Osteoblast (primary cell): Measurements from ENCODE around the gene CHD6. TPM values are rescaled to one million over a fixed set of nuclear protein-coding genes. Genes with fewer than 3 reads are reported as not detected.

Experiments
- DNase-seq: peaks from one replicate; pipeline ENCODE4 v3.0.0; 2011; ENCODE audit warnings: low spot score, mixed read lengths; ENCODE audit not compliant: insufficient read length; ENCODE audit errors: missing footprints
- H2AFZ ChIP-seq: 2 replicates; pipeline ENCODE4 v1.6.0; 2011; ENCODE audit warnings: mild to moderate bottlenecking, low read length
- H3K27ac ChIP-seq: 2 replicates; pipeline ENCODE4 v1.5.1; 2011; ENCODE audit warnings: mild to moderate bottlenecking, low read depth, low read length, moderate library complexity
- H3K27me3 ChIP-seq: 2 replicates; pipeline ENCODE4 v1.6.0; 2012; ENCODE audit warnings: mild to moderate bottlenecking, control low read depth, inconsistent platforms, low read length, moderate library complexity; ENCODE audit not compliant: insufficient read depth
- H3K36me3 ChIP-seq: 2 replicates; pipeline ENCODE4 v1.5.1; 2011; ENCODE audit warnings: mild to moderate bottlenecking, low read length, control low read depth, moderate library complexity; ENCODE audit not compliant: insufficient read depth
- H3K4me1 ChIP-seq: 2 replicates; pipeline ENCODE4 v1.5.1; 2011; ENCODE audit warnings: mild to moderate bottlenecking, low read length, control low read depth, moderate library complexity; ENCODE audit not compliant: insufficient read depth
- H3K4me2 ChIP-seq: 2 replicates; pipeline ENCODE4 v1.6.0; 2011; ENCODE audit warnings: mild to moderate bottlenecking, low read length; ENCODE audit not compliant: insufficient read depth
- H3K4me3 ChIP-seq: fragments of 200-600 bp; sonication (generic); 3 replicates; pipeline ENCODE4 v1.5.1; 2012; ENCODE audit warnings: mild to moderate bottlenecking, low read length, inconsistent platforms; ENCODE audit not compliant: insufficient read depth
- H3K79me2 ChIP-seq: 2 replicates; pipeline ENCODE4 v1.6.0; 2012; ENCODE audit warnings: mild to moderate bottlenecking, low read length, control low read depth, inconsistent platforms; ENCODE audit not compliant: insufficient read depth
- H3K9me3 ChIP-seq: 2 replicates; pipeline ENCODE4 v1.5.1; 2011; ENCODE audit warnings: low read depth, low read length, control low read depth
- H4K20me1 ChIP-seq: 2 replicates; pipeline ENCODE4 v1.6.0; 2012; ENCODE audit warnings: mild to moderate bottlenecking, low read length, control low read depth; ENCODE audit not compliant: insufficient read depth
- CTCF ChIP-seq: IDR thresholded peaks from 2 replicates; pipeline ENCODE4 v1.5.1; 2011; ENCODE audit warnings: mild to moderate bottlenecking, low read depth, low read length, moderate library complexity; ENCODE audit errors: extremely low read depth
- total RNA-seq: library from RNA; depleted of rRNA; stranded (reverse); fragments of >200 nt; gene quantifications from 2 replicates; pipeline ENCODE4 v1.2.3, GENCODE V29; 2012

CHD6 gene
- total RNA-seq, 1 donor, result 32.2 TPM

GRCh38 chr20:41403604-41404003 lies 214.6 kb downstream of the CHD6 start:
- Histone ChIP-seq H3K36me3 (peaks cover 20% of the 10 kb centered on the region), H3K4me1 (no peaks in the 10 kb centered on the region), H2AFZ (no peak overlapping the region), H3K27ac (no peak overlapping the region), H3K4me3 (no peak overlapping the region), H3K79me2 (no peaks in the 10 kb centered on the region), H3K9me3 (no peaks in the 10 kb centered on the region), H3K27me3 (no peaks in the 10 kb centered on the region), H4K20me1 (no peaks in the 10 kb centered on the region), H3K4me2 (no peak overlapping the region)
- no peak for DNase-seq
- TF ChIP-seq CTCF, result no peak

DNA sequence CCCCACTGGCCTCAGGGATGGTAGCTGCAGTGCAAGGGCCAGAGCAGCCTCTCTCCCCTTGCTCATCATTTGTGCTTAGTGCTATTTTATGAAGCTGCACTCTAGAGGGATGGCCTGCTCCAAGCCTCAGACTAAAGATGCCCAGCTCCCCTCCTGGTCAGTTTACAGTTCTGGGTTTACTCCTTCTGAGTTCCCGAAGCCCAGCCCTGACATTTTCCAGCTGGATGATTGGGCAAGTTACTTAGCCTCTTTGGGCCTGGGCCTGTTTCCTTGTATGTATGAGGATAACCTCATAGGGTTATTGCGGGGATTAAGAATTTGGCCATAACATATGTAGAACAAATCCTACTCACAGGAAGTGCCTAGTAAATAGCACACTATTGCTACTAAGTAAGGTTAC lies 219.8 kb downstream of the CHD6 start:
- no peaks in the 10 kb centered on the region for H3K27me3 ChIP-seq
- no peak for DNase-seq
- no peak overlapping the region for H3K4me2 ChIP-seq
- no peaks in the 10 kb centered on the region for H4K20me1 ChIP-seq
- H3K79me2 ChIP-seq, result no peaks in the 10 kb centered on the region
- H3K9me3 ChIP-seq, result no peaks in the 10 kb centered on the region
- peaks cover 1% of the 10 kb centered on the region for H3K36me3 ChIP-seq
- no peak overlapping the region for H3K4me3 ChIP-seq
- no peaks in the 10 kb centered on the region for H3K4me1 ChIP-seq
- no peak overlapping the region for H2AFZ ChIP-seq
- no peak for TF ChIP-seq CTCF
- H3K27ac ChIP-seq, result no peak overlapping the region

GRCh38 chr20:41395667-41396664 lies 222.2 kb downstream of the CHD6 start:
- no peaks in the 10 kb centered on the region for H3K27me3 ChIP-seq
- no peak for TF ChIP-seq CTCF
- no peak overlapping the region for H3K4me3 ChIP-seq
- H3K27ac ChIP-seq, result no peak overlapping the region
- H3K9me3 ChIP-seq, result no peaks in the 10 kb centered on the region
- no peaks in the 10 kb centered on the region for H4K20me1 ChIP-seq
- H3K36me3 ChIP-seq, result no peaks in the 10 kb centered on the region
- no peak overlapping the region for H2AFZ ChIP-seq
- DNase-seq, result peak; percentile 59
- no peak overlapping the region for H3K4me2 ChIP-seq
- H3K79me2 ChIP-seq, result no peaks in the 10 kb centered on the region
- no peaks in the 10 kb centered on the region for H3K4me1 ChIP-seq

- Histone ChIP-seq H3K27me3 (no peaks in the 10 kb centered on the region), H3K27ac (no peak overlapping the region), H3K36me3 (no peaks in the 10 kb centered on the region), H3K4me3 (no peak overlapping the region), H2AFZ (no peak overlapping the region), H4K20me1 (no peaks in the 10 kb centered on the region), H3K9me3 (no peaks in the 10 kb centered on the region), H3K79me2 (no peaks in the 10 kb centered on the region), H3K4me1 (no peaks in the 10 kb centered on the region), H3K4me2 (no peak overlapping the region)
- peak; percentile 42 for DNase-seq
- TF ChIP-seq CTCF, result no peak
These were observed 223.1 kb downstream of the CHD6 start for GRCh38 chr20:41394931-41395666.
